Upper lobe of right lung (tissue), 1 donor: ENCODE results near the gene HNRNPL. TPM values are rescaled to one million over a fixed set of nuclear protein-coding genes. Genes with fewer than 3 reads are reported as not detected.

Source experiments
- ATAC-seq: fragments of 200-7000 bp; cut with Tn5 transposase; one replicate; pipeline ENCODE4 v1.9.1; 2020; ENCODE audit warnings: mild to moderate bottlenecking, moderate library complexity
- DNase-seq: peaks from one replicate; pipeline ENCODE4 v3.0.0-alpha.2; 2020
- H3K27ac ChIP-seq: fragments of 200-600 bp; one replicate; pipeline ENCODE4 v1.8.0; 2022
- H3K27me3 ChIP-seq: fragments of 200-600 bp; one replicate; pipeline ENCODE4 v1.8.0; 2022; ENCODE audit warnings: mild to moderate bottlenecking
- H3K36me3 ChIP-seq: fragments of 200-600 bp; one replicate; pipeline ENCODE4 v1.8.0; 2022
- H3K4me1 ChIP-seq: fragments of 200-600 bp; one replicate; pipeline ENCODE4 v1.8.0; 2022
- H3K4me3 ChIP-seq: fragments of 200-600 bp; one replicate; pipeline ENCODE4 v1.8.0; 2022; ENCODE audit warnings: mild to moderate bottlenecking
- H3K9me3 ChIP-seq: fragments of 200-600 bp; one replicate; pipeline ENCODE4 v1.8.0; 2022
- CTCF ChIP-seq: fragments of 200-600 bp; IDR thresholded peaks from one replicate; pipeline ENCODE4 v1.8.0; 2022; ENCODE audit warnings: antibody characterized with exemption
- intact Hi-C: fragments of 100-400 bp; cut with DNase I; formaldehyde crosslinking; loops from one replicate; pipeline ENCODE4 v1.11.0; 2022
- total RNA-seq: library from RNA; stranded (reverse); fragmentation: NEBNext Ultra II Directional; extraction: Animal tissue kit (Norgen Biotek cat#: 25700); gene quantifications from one replicate; pipeline ENCODE4 v1.2.1, GENCODE V29; 2021
- donor health status: DM: no; HTN: yes; CAD: no; lungs with severe emphysema.

HNRNPL gene
- total RNA-seq, 1 donor from 2014 or later: 248 TPM

- Histone ChIP-seq H3K36me3 (peaks cover 31% of the 10 kb centered on the region), H3K4me1 (peaks cover 20% of the 10 kb centered on the region), H3K4me3 (no peak overlapping the region), H3K27me3 (no peaks in the 10 kb centered on the region), H3K9me3 (no peaks in the 10 kb centered on the region), H3K27ac (no peak overlapping the region)
- no peak for ATAC-seq
- no peak for DNase-seq
- TF ChIP-seq CTCF: no peak
- intact Hi-C loops: no loop called here
Measured at GRCh38 chr19:38880882-38881609, 31.3 kb upstream of the HNRNPL start.

GRCh38 chr19:38880076-38880881, 30.5 kb upstream of the HNRNPL start:
- no peak overlapping the region for H3K4me3 ChIP-seq
- ATAC-seq: no peak
- peaks cover 31% of the 10 kb centered on the region for H3K36me3 ChIP-seq
- intact Hi-C loops: no loop called here
- H3K4me1 ChIP-seq: peaks cover 20% of the 10 kb centered on the region
- DNase-seq: no peak
- TF ChIP-seq CTCF: no peak
- no peaks in the 10 kb centered on the region for H3K27me3 ChIP-seq
- H3K27ac ChIP-seq: no peak overlapping the region
- H3K9me3 ChIP-seq: no peaks in the 10 kb centered on the region

GRCh38 chr19:38879400-38879751, 29.6 kb upstream of the HNRNPL start:
- intact Hi-C loops: no loop called here
- H3K9me3 ChIP-seq: no peaks in the 10 kb centered on the region
- H3K27me3 ChIP-seq: no peaks in the 10 kb centered on the region
- TF ChIP-seq CTCF: no peak
- peaks cover 31% of the 10 kb centered on the region for H3K36me3 ChIP-seq
- DNase-seq (no peak), ATAC-seq (no peak)
- peaks cover 20% of the 10 kb centered on the region for H3K4me1 ChIP-seq
- H3K27ac ChIP-seq: no peak overlapping the region
- H3K4me3 ChIP-seq: no peak overlapping the region

- ATAC-seq (no peak), DNase-seq (no peak)
- Histone ChIP-seq H3K36me3 (peaks cover 31% of the 10 kb centered on the region), H3K27ac (peak overlapping the region; percentile 87), H3K27me3 (no peaks in the 10 kb centered on the region), H3K4me3 (peak overlapping the region; percentile 35), H3K4me1 (peaks cover 20% of the 10 kb centered on the region), H3K9me3 (no peaks in the 10 kb centered on the region)
- no peak for TF ChIP-seq CTCF
- intact Hi-C loops: no loop called here
Measured at GRCh38 chr19:38878575-38879399, 29.0 kb upstream of the HNRNPL start.

GRCh38 chr19:38877781-38878574, 28.2 kb upstream of the HNRNPL start, which contains the start of gene RINL:
Gene RINL, minus strand, starts transcription at chr19:38878275. Its CDS starts 1,533 bp downstream, at chr19:38876742.
- DNase-seq (peak; percentile 76), ATAC-seq (peak; percentile 78)
- H3K27ac ChIP-seq: peak within 1 kb of the TSS; percentile 87

More at GRCh38 chr19:38877781-38878574, 28.2 kb upstream of the HNRNPL start, which contains the start of gene RINL:
- Histone ChIP-seq H3K27me3 (no peaks in the 10 kb centered on the region), H3K9me3 (no peaks in the 10 kb centered on the region), H3K4me3 (peak within 1 kb of the TSS; percentile 35), H3K4me1 (peaks cover 20% of the 10 kb centered on the region), H3K36me3 (peaks cover 23% of the 10 kb centered on the region)
- TF ChIP-seq CTCF: no peak
- intact Hi-C loops: no loop called here
